HG03442 (cell line): Measurements from ENCODE around the gene DERL2.
A peak's percentile ranks its signal among the peaks of the same experiment; 100 is the strongest.

Experiments
- ATAC-seq: cut with Tn5 transposase; IDR thresholded peaks from one replicate; pipeline ENCODE4 v1.9.1; 2021; ENCODE audit warnings: mild to moderate bottlenecking, moderate library complexity; ENCODE audit not compliant: unreplicated experiment

DERL2 gene

DNA sequence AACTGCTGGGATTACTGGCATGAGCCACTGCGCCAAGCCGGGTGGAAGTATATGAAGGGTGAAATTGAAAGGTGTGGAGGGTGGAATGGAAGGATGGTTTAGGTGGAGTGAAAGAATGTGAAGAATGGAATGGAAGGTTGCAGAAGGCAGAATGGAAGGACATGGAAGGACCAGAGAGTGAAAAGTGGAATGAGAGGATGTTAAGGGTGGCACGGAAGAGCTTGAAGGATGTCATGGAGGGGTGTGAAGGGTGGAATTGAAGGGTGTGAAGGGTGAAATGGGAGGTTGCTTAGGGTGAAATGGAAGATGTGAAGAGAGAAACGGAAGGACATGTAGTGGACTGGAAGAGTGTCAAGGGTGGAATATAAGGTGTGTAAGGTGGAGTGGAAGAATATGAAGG is 16.6 kb upstream of the DERL2 start:
- ATAC-seq = no peak

DNA sequence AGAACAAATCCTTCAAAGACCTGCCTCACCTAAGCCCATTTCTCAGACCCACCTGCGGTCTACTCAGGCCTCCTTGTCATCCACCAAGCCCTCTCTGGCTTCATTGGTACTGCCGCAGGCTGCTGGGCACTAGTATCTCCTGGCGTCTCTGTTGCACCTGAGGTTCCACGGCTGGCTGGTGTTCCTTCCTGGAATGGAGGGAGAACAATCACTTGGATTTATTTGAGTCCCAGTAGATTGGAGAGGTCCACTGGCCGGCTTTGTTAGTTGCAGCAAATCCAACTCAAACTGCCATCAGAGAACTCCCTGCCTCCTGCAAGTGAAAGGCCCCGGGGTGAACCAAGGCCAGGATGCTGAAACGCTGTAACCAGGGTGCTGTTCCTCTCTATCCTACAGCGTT is 15.7 kb upstream of the DERL2 start:
- ATAC-seq = no peak

DNA sequence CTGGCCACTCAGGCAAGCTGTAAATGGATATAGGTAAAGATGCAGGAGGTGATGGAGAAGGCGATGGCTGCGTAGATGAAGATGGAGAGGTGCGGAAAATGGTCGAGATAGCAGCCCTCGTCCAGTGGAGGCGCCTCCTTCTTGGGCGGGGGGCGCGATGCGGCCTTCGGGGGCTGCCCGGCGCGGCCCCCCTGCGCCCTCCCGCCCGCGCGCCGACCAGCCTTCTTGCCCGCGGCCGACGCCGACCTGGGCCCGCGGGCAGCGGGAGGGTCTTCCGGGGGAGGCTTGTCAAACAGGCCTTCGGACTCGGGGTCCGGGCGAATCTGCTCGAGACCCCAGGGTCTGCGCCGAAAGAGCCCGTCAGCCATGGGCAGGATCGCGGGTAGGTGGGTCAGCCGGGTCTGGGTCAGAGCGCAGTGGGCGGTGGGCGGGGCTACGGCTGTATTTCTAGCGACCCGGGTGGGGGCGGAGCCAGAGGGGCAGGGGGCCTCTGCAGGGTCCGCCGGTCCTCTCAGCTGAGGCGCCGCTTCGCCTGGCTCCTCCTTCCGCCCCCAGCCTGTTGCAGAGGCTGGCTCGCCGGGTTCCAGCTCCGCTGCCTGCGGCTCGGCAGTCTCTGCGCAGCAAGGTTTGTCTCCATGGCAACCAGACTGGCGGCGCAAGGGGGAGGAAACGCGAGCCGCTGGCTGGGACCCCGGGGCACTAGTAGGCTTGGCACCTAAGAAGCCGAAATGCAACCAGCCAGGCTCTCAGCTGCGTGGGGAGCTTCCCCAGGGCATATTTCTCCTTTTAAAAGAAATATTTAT is 14.8 kb upstream of the DERL2 start:
- ATAC-seq = peak; percentile 39

DNA sequence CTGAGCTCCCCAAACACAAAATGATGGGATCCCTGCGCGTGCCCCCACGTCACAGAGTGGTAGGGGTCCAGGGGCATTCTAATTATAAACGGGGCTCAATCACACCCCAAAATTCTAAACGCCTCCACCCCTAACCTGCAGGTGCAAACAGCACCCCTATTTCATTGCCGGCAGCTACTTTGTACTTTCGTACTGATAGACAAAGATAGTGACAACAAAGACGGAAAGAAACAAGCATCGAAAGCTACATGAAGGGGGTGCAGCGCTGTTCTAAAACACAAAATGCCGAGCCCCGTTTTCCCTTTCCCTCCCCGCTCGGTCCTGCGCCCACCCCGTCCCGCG is 14.2 kb upstream of the DERL2 start:
- ATAC-seq = no peak

DNA sequence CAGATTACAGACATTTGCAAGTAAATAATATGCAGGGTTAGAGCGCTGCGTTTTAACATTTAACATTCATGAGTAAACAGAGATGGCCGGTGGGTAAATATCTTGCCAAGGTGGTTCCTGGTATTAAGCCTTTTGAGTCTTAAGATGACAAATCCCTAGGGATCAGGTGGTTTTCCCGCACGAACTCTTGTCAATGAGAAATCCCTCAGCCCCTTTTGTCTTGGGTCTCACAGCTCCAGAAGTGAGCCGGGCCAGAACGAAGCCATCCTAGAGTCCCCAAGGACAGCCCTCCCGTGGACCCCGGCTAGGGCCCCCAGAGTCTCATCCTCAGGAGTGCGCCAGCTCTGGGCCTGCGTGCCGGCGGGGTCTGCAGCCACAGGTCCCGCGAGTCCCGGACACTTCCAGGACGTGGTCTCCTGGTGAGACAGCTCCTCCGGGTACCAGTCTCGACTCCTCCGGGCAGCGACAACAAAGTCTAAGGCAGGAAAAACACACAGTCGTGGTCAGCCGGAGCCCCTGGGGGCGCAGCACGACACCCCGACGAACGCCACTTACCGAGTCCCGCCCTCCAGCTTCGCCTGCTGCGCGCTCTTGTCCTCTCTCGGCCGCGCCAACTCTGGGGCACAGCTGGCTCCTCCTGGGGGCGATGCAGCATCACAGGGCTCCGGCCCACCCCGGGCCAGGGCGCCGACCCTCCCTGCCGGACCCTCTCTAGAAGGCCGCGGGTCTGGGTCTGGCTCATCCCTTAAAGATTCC is 13.7 kb upstream of the DERL2 start:
- ATAC-seq = no peak

DNA sequence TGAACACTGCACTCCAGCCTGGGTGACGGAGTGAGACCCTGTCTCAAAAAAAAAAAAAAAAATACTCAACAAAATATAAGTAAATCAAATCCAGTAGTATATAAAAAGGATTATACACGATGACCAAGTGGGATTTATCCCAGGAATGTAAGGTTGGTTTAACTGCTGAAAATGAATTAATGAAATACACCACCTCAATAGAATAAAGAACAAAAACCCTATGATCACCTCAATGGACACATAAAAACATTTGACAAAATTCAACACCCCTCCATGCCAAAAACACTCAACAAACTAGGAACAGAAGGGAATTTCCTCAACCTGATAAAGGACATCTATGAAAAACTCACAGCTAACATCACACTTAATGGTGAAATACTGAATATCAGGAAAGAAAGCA is 7.0 kb upstream of the DERL2 start:
- no peak for ATAC-seq

DNA sequence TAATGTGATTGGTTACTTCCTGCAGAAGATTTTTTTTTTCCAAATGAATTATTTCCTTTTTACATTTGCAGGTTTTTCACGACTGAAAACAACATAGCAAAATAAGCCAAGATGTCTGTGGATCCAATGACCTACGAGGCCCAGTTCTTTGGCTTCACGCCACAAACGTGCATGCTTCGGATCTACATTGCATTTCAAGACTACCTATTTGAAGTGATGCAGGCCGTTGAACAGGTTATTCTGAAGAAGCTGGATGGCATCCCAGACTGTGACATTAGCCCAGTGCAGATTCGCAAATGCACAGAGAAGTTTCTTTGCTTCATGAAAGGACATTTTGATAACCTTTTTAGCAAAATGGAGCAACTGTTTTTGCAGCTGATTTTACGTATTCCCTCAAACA is 2.8 kb upstream of the DERL2 start:
- ATAC-seq = no peak

DNA sequence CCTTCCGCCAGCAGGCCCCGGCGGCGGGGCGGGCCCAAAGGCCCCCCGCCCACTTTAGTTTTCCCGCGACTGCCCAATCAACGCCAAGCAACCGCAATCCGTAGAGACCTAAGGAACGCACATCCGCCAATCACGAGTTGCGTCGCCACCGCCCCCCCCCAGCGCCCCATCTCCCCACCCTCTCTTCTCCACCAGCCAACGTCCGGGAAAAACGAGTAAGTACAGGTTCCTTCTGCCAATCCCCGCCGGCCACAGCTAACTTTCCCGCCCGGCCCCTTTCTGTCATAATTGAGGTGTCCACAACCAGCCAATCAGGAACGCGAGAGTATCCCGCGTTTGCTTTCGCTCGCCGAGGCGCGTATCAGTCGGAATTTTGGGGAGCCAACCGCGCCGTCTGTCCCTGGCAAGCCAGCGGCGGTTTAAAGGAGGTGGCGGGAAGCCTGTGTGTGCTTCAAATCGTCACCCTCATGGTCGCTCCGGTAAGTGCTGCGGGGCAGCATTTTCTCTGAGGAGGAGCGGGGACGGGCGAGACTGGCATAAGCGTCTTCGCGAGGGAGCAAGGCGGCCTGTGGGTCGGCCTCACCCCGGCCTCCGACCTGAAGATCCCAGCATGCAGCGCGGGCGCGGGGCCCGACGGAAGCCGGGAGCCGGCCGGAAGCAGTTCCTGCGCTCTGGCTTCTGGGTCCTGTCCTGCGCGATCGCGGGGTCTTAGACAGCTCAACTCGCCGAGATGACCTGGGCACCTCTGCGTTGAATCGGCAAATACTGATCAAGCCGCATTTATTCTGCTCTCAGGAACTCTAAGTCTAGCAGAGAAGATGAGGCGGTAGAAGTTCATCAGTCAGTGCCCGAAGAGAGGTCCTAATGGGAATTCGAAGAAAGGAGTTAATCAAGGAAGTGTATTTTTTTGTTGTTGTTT is 487 bp upstream of the DERL2 start, which contains the start of gene MIS12:
Gene MIS12, plus strand, starts transcription at position 361 of the 919 bp plus-strand sequence. CDS start 2,297 bp downstream, outside the sequence.
- peak; percentile 76 for ATAC-seq

DNA sequence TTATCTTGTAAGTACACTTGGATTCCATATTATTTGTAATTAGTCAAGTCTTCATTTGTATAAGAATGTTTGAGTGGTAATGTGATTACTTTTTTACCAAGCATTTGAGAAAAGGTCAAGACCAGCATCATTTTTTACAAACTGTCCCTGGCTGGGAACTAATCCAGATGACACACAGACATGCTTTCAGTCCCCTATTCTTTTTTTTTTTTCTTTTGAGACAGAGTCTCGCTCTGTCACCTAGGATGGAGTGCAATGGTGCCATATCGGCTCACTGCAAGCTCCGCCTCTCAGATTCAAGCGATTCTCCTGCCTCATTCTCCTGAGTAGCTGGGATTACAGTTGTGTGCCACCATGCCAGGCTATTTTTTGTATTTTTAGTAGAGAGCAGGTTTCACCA is 4.5 kb downstream of the DERL2 start:
- ATAC-seq = no peak

DNA sequence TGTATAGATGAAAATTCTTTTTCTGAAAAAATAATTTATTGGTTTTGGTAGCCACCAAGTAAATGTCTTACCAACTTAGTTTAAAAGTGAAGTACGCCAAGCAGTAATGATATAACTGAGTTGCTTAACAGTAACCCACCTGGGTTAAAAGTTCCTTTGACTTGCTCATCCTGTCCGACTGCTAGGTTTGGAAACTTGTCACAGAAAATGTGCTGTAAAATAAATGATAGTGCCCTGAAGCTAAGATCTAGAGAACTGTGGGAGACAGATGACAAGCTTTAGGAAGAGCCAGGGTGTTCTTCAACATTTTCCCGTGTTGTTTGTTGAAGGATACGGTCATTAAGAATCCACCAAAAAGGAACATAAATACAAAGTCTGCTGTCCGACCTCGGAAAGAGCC is 5.0 kb downstream of the DERL2 start:
- ATAC-seq = no peak

DNA sequence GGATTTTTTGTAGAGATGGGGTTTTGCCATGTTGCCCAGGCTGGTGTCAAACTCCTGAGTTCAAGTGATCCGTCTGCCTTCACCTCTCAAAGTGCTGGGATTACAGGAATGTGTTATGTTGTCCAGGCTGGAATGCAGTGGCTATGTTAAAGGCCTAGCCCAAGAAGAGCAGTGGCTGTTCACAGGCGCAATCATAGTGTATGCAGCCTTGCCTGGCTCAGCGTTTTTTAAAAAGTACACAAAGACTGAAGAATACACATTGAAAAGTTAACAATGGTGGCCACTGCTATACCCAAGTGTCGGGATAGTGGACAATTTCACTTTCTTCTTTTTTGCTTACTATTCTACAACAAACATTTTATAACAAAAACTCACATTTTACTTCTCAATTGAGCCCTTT is 7.0 kb downstream of the DERL2 start:
- ATAC-seq = no peak

DNA sequence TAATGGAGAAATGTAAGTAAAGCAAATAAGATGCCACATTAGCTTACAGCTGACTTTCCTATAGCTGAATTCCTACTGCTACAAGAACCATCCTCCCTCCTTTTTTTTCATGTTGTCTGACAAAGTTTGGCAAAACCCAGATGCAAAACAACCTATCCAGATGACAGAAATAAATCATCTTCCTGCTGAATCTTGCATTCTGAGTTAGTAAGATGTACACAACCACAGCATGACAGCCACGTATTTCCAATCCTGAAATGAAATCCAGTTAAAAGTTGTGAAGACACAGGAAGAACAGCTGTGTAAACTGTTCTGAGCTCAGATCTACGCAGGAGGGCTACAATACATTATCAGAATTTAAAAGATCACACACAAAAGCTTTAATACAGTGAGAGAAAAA is 12.1 kb downstream of the DERL2 start:
- no peak for ATAC-seq

DNA sequence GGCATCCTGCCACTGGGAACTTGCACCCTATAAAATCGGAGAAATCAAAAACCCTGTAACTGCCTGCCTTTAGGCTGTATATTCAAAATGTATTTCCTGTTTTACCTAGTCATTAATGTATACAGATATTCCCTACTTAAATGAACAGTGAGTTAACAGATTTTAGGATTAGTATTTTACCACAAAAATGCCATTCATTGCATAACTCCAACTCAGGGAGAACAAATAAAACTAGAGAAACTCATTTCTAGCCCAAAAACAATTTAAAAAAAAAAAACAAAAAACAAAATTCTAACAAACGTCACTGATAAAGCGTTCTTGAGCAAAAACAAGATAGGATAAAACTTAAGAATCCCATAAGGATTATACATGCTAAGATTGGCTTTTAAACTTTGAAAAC is 13.5 kb downstream of the DERL2 start:
- no peak for ATAC-seq

DNA sequence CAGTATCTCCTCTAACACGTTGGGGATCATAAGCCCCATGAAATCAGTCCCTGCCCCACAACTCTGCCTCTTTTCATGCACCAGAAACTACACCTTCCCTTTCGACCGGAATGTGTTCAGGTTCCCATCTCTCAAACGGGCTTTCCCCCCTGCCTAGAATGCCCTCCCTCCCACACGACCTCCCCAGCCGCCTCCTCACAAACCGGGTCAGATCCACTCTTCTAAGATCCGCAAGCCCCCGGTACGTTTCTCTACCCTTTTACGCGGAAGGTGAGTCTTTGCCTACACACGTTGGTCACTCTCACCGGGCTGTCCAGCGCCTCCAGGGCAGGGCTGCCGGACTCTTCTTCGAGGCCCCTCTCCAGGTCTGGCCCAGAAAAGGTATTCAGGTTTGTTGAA is 17.9 kb downstream of the DERL2 start:
- no peak for ATAC-seq

DNA sequence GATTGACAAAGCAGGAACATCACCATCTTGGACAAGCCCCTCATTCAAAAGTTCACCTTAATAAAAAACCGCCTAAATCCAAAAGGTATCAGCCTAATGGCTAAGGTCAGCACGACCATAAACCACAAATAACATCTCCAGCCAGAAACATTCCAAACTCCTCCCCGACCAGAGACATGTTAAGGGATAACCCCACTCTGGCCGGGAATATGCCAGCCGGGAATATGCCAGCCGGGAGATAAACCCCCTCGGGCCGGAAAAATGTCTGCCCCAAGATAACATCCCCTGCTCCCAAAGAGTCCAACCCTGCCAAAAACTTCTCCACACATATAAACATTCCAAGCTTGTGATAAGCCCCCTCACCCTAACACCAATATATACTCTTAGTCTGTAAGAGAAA is 18.6 kb downstream of the DERL2 start:
- ATAC-seq = no peak

DNA sequence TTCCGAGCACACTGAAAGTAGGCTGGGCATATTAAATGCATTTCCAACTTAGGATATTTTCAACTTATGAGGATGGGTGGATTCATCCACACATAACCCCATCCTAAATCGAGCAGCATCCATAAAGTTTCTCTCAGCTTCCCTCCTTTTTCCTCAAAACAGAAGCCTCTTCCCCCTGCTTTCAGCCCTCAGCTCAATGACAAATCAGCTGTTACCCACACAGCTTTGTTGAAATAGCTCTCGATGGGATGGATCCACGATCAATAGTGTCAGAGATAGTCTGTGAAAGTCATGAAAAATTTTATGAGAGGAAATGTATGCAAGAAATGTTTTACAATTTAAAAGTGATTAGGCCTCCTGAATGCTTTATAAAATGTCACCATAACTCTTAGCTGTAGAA is 19.7 kb downstream of the DERL2 start:
- ATAC-seq = no peak

DNA sequence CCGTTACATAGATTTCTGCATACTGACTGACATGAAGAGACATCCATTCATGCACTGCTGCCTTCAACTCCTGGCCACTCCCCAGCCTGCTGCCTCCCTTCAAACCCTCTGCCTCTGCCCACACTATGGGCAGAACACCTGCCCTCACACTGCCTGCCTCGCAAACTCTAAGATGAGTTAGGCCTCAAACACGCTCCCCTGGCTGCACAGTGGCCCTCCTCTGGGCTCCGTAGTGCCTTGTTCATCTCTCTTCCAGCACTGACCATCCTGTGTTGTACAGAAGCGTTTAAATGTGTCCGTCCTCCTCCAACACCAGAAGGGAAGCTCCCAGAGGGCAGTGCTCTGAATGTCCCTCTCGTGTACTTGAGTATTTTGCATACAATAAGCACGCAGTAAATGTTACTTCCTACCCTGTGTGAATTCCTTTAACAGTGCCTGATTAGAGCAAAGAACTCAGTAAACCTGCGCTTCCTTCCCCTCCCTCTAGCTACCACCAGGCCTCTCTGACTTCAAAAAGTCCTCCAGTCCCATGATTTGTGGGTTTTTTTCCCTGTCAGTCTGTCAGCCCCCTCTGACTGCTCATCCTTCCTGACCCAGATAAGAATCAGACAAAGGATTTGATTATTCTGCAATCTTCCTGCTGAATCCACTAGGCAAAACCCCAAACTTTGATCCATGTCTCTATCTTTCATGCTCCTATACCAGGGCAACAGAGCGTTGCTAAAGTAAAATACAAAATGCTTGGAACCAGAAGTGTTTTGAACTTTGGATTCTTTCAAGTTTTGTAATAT is 21.1 kb downstream of the DERL2 start:
- ATAC-seq = no peak

DNA sequence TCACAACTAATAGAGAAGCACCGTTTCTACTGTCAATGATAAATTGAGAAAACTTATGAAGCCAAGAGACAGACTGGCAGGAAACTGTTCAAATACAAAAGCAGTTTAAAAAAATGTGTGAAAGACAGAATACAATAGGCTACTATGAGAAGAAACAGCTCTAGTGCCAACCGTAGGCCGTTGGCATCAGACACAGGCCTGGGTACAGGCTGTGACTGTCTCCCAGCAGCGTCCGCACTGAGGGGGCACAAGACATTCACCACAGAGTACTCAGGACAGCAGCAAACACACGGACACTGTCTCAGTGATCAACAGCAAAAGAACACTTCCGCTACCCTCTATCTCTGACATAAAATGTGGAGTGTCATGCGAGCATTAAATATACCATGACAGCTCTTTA is 39.2 kb downstream of the DERL2 start:
- no peak for ATAC-seq

DNA sequence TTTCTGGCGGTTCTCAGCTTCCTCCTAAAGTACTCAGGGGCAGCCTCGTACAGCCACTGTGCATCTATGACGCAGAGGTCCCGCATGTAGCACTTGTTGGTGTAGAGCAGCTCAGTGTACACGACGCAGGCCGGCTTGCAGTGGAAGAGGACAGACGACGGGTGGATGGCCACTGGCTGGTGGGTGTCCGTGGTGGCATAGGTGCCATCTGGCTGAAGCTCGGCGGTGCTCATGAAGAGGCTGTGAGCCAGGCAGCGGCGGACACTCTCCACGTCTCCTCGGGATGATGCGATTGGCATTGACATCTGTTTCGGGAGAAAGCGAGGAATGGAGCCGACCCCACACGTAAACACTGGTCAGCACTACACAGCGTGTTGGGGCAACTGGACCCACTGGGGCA is 41.8 kb downstream of the DERL2 start:
- no peak for ATAC-seq

DNA sequence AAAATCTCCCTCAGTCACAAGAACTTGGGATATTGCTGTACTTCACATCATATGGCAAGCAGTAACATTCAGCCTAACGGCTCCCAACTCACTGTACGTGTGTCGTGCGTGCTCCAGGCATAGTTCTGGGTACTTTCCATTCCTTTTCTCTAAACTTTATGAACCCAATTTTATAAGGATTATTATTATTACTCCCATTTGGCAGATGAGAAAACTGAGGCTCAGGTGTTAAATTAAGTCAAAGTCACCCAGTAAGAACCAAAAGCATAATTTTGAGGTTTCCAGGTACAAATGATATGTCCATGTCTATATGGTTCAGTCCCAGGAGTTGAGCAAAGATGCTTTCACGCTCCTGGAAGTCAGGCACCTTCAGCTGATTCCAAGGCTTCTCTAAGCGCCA is 42.2 kb downstream of the DERL2 start:
- ATAC-seq = no peak

DNA sequence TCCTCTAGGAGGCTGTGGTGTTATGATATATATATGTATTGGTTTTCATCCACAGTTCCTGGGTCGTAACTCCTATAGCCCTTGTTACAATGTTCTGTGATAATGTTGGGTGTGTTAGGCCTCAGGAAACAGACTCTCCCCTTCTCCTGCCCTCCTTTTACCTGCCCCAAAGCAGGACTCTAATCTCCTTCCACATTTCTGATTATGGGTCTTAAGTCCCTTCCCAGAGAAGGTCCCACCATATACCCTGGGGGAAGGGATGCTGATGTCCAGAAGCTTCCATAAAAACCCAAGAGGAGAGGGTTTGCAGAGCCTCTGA is 46.6 kb downstream of the DERL2 start:
- ATAC-seq = no peak
